Measurements from ENCODE around the gene OR1D5.
"Not testable (repeated sequence)": the region's sequence is repeated elsewhere in the genome, so short reads cannot be mapped to it uniquely, and the experiment has no call there.

The OR1D5 gene, protein sequence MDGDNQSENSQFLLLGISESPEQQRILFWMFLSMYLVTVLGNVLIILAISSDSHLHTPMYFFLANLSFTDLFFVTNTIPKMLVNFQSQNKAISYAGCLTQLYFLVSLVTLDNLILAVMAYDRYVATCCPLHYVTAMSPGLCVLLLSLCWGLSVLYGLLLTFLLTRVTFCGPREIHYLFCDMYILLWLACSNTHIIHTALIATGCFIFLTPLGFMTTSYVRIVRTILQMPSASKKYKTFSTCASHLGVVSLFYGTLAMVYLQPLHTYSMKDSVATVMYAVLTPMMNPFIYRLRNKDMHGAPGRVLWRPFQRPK

DNA sequence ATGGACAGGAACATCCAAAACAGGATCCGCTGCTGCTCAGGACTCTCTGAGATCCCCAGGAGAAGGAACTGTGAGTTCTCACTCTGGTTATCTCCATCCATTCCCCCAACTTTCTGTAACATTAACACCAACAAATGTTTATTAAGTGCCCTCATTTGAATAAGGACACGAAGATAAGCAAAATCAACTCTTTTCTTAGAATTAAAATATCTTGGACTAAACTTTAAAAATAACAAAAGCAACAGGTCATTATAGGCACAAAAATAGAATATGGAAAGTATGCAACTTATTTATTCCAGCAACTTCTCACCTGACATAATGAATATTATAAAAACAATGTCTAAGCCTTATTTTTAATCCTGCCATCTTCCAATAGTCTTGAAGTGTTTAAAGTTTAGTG is at the start of gene OR1D5:
Gene OR1D5 (minus strand): TSS at position 101 of the 400 bp plus-strand sequence. CDS start 0 bp downstream, at position 101.
- H3K27me3 Mint-ChIP-seq; H3K36me3 Mint-ChIP-seq (ENCODE audit: low read depth); H3K4me1 Mint-ChIP-seq (ENCODE audit: low read depth); H3K27ac Mint-ChIP-seq; H3K9me3 Mint-ChIP-seq; intact Hi-C loops (cut with micrococcal nuclease); H3K4me3 Mint-ChIP-seq: not testable (repeated sequence)

DNA sequence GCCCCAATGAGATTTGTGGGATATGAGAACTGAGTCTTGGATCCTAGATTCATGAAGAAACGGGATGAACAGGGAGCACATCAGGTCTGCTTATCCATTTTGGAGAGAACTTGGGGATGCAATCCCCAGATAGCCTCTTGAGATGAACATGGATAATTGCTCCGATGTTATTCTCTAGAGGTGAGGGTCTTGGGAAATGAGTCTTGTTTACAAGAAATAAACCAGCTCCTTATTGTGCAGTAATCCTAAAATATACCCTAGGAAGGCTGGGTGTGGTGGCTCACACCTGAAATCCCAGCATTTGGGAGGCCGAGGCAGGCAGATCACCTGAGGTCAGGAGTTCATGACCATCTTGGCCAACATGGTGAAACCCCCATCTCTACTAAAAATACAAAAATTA is 40.9 kb upstream of the OR1D5 start, which contains the start of gene OR1D2:
Gene OR1D2 (minus strand): TSS at position 101 of the 400 bp plus-strand sequence. CDS start 11,426 bp downstream, outside the sequence.
- peaks cover 22% of the 10 kb centered on the region for H3K27me3 Mint-ChIP-seq
- H3K4me1 Mint-ChIP-seq (ENCODE audit: low read depth), result no peaks in the 10 kb centered on the region
- H3K36me3 Mint-ChIP-seq (ENCODE audit: low read depth), result no peaks in the 10 kb centered on the region
- no peak within 1 kb of the TSS for H3K4me3 Mint-ChIP-seq
- peaks cover 20% of the 10 kb centered on the region for H3K9me3 Mint-ChIP-seq
- intact Hi-C loops (cut with micrococcal nuclease), result no loop called here
- no peak within 1 kb of the TSS for H3K27ac Mint-ChIP-seq

DNA sequence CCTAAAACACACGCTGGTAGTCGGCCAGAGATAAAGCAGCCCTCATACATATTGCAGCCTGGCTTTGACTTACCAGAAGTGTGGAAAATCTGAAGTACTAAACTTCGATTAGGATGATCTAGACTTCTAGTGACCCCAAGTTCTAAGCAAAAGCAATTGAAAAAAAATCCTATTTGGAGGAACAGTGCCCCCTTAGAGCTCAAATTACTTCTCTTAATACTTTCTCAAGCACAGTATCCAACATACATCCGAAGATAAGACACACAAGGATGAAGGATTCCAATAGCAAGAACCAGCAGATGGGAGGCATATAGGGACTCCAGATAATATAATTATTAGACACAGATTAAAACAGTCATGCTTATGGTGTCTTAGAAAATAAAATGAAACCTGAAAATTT is 10.4 kb upstream of the OR1D5 start:
- intact Hi-C loops (cut with micrococcal nuclease); H3K4me3 Mint-ChIP-seq; H3K36me3 Mint-ChIP-seq (ENCODE audit: low read depth); H3K27ac Mint-ChIP-seq; H3K27me3 Mint-ChIP-seq; H3K4me1 Mint-ChIP-seq (ENCODE audit: low read depth): not testable (repeated sequence)
- peaks cover 16% of the 10 kb centered on the region for H3K9me3 Mint-ChIP-seq

DNA sequence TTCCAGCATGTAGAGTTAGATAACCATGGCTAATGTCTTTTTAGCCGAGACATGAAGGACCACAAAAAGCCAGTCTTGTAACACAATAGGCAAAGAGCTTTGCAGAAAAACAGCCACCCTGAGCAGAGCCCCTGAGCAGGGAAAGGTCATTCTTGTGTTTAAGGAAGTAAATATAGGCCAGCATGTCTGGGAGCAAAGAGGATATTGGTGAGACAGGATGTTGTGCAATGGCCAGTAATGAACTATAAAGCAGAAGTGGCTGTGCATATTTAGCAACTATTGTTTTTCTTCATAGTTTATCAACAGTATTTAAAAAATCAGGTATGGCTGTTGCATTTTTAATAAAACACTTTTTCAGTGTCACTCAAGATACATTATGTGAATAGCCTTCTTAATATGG is 1.8 kb upstream of the OR1D5 start:
- H3K27ac Mint-ChIP-seq; H3K4me3 Mint-ChIP-seq; H3K36me3 Mint-ChIP-seq (ENCODE audit: low read depth); H3K9me3 Mint-ChIP-seq; intact Hi-C loops (cut with micrococcal nuclease); H3K27me3 Mint-ChIP-seq; H3K4me1 Mint-ChIP-seq (ENCODE audit: low read depth): not testable (repeated sequence)

DNA sequence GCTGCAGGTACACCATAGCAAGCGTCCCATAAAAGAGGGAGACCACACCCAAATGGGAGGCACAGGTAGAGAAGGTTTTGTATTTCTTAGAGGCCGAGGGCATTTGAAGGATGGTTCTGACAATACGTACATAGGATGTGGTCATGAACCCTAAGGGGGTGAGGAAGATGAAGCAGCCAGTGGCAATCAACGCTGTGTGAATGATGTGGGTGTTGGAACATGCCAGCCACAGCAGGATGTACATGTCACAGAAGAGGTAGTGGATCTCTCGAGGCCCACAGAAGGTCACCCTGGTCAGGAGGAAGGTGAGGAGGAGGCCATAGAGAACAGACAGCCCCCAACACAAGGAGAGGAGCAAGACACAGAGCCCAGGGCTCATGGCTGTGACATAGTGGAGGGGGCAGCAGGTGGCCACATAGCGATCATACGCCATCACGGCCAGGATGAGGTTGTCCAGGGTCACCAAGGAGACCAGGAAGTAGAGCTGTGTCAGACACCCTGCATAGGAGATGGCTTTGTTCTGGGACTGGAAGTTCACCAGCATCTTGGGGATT is 506 bp downstream of the OR1D5 start:
- H3K36me3 Mint-ChIP-seq (ENCODE audit: low read depth); H3K4me3 Mint-ChIP-seq; H3K27me3 Mint-ChIP-seq; H3K4me1 Mint-ChIP-seq (ENCODE audit: low read depth); H3K9me3 Mint-ChIP-seq; H3K27ac Mint-ChIP-seq; intact Hi-C loops (cut with micrococcal nuclease): not testable (repeated sequence)

DNA sequence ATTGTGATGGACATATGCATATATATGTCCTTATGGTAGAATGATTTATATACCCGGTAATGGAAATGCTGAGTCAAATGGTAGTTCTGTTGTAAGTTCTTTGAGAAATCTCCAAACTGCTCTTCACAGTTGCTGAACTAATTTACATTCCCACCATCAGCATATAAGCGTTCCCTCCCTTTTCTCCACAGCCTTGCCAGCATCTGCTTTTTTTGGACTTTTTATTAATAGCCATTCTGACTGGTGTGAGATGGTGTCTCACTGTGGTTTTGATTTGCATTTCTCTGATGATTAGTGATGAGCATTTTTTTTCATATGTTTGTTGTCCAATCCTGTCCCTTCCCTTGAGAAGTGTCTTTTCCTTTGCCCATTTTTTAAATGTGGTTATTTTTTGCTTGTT is 8.5 kb downstream of the OR1D5 start:
- H3K4me1 Mint-ChIP-seq (ENCODE audit: low read depth); H3K4me3 Mint-ChIP-seq; H3K27me3 Mint-ChIP-seq; H3K27ac Mint-ChIP-seq; intact Hi-C loops (cut with micrococcal nuclease); H3K36me3 Mint-ChIP-seq (ENCODE audit: low read depth); H3K9me3 Mint-ChIP-seq: not testable (repeated sequence)

DNA sequence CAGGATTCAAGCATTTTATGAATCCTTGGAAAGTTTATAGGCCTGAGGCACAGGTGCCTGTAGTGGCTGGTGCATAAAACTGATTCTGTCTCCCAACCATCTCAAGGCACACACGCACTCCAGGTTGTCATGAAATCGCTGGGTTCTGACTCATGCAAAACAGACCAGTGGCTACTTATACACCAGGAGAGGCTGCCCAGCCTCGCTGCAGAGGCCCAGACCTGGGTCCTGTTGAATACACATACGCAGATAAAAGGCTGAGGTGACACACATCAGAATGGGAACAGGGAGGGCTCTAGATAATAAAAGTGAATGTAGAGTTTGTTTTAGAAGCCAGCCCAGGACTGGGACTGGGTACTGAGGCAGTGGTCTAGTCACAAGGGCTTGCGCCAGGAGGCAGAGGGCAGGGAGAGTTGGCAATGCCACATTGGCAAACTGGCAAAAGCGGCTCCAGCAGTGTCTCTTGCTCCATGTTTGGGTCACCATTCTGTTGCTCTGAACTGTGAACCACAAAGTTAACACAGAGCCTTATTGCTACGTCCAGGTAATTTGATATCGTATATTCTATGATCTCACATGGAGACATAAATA is 13.6 kb downstream of the OR1D5 start:
- peaks cover 10% of the 10 kb centered on the region for H3K4me1 Mint-ChIP-seq (ENCODE audit: low read depth)
- H3K36me3 Mint-ChIP-seq (ENCODE audit: low read depth), result peaks cover 6% of the 10 kb centered on the region
- peaks cover 2% of the 10 kb centered on the region for H3K27me3 Mint-ChIP-seq
- intact Hi-C loops (cut with micrococcal nuclease), result loop anchor here (5.0 kb wide), 2 partner anchors 398 to 598 kb away; no protein-coding TSS in a partner anchor
- H3K4me3 Mint-ChIP-seq, result no peak overlapping the region
- no peaks in the 10 kb centered on the region for H3K9me3 Mint-ChIP-seq
- H3K27ac Mint-ChIP-seq, result no peak overlapping the region

DNA sequence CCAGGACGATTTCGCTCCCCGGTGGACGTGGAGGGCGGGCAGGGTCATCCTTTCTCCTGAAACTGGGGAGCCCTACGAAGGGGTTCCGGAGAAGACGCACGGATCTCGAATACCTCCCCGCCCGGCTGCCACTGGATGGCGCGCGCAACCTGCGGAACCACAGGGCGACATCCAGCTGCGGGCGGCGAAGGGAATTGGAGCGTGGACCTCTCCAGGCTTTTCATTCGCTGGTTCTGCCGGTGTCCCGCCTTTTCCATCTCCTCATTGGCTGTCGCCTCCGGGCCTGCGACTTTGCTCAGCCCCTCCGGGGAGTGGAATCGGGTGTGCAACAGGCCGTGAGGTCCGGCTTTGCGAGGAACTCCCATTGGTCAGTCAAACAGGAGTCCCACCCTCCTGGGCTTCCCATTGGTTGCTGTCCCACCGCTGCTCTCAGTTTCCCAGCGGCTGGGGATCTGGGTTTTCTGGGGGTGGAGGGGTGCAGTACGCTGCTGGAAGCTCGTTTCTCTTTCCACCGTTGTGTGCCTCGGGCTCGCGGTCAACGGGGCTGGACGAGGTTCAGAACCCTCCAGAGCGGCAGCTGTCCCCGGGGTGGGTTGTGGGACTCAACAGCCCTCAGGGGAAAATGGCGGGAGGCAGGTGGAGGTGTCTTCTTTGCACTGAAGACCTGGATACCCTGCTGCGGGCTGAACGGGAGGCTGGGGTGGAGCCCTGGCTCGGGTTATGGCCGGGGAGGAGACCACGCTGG is 14.5 kb downstream of the OR1D5 start:
- peak overlapping the region; percentile 88 for H3K27ac Mint-ChIP-seq
- H3K36me3 Mint-ChIP-seq (ENCODE audit: low read depth), result peaks cover 6% of the 10 kb centered on the region
- H3K27me3 Mint-ChIP-seq, result peaks cover 7% of the 10 kb centered on the region
- peak overlapping the region; percentile 95 for H3K4me3 Mint-ChIP-seq
- intact Hi-C loops (cut with micrococcal nuclease), result loop anchor here (5.0 kb wide), 2 partner anchors 398 to 598 kb away; no protein-coding TSS in a partner anchor
- H3K4me1 Mint-ChIP-seq (ENCODE audit: low read depth), result peaks cover 10% of the 10 kb centered on the region
- H3K9me3 Mint-ChIP-seq, result peaks cover 8% of the 10 kb centered on the region

DNA sequence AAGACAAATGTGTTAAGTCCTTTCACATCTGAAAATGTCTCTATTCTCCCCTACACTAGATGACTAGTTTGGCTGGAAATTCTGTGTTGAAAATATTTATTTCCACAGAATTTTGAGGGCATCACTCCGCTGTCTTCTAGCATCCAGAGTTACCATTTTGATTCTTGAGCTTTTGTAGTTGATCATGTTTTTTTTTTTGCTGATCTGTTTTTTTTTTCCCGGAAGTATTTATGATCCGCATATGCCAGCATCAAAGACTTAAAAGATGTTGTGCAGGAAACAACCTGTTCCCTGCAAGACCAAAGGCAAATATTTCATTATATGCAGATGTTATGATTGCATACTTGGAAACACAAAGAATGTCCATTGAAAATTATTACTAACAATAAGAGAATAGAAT is 16.7 kb downstream of the OR1D5 start:
- H3K36me3 Mint-ChIP-seq (ENCODE audit: low read depth), result peaks cover 6% of the 10 kb centered on the region
- peaks cover 10% of the 10 kb centered on the region for H3K4me1 Mint-ChIP-seq (ENCODE audit: low read depth)
- H3K9me3 Mint-ChIP-seq, result peaks cover 16% of the 10 kb centered on the region
- intact Hi-C loops (cut with micrococcal nuclease), result loop anchor here (5.0 kb wide), 2 partner anchors 401 to 601 kb away; no protein-coding TSS in a partner anchor
- no peak overlapping the region for H3K27ac Mint-ChIP-seq
- peaks cover 13% of the 10 kb centered on the region for H3K27me3 Mint-ChIP-seq
- H3K4me3 Mint-ChIP-seq, result no peak overlapping the region

DNA sequence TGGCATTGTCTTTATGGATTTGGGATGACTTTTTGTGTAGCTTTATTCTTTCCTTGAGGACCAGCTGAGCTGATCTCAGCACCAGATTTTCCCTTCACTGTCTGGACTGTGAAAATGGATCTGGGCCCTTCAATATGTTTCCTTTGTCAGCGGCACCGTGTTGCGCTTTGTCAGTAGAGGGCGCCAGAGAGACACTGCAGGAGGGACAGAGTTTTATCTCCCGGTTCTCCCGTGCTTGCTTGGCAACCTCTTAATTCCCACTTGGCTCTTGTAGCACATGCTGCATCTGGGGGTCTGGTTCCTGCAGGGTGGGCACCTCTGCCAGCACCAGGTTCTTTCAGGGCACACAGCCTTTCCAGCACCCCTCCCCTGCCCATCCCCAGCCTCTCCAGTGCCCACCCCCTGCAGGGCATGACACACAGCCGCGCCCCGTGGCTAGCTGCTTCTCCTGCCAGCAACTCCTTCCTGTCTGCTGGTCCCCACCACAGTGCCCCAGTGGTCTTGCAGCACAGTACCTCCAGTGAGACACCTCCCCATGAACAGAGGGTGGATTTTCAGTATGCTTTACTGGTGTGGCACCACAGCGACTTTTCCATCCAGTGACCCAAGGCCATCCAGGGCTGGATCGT is 19.6 kb downstream of the OR1D5 start:
- peaks cover under 1% of the 10 kb centered on the region for H3K36me3 Mint-ChIP-seq (ENCODE audit: low read depth)
- peaks cover 16% of the 10 kb centered on the region for H3K9me3 Mint-ChIP-seq
- H3K27me3 Mint-ChIP-seq, result peaks cover 26% of the 10 kb centered on the region
- H3K4me1 Mint-ChIP-seq (ENCODE audit: low read depth), result peaks cover 12% of the 10 kb centered on the region
- H3K4me3 Mint-ChIP-seq, result no peak overlapping the region
- H3K27ac Mint-ChIP-seq, result no peak overlapping the region
- intact Hi-C loops (cut with micrococcal nuclease), result no loop called here

DNA sequence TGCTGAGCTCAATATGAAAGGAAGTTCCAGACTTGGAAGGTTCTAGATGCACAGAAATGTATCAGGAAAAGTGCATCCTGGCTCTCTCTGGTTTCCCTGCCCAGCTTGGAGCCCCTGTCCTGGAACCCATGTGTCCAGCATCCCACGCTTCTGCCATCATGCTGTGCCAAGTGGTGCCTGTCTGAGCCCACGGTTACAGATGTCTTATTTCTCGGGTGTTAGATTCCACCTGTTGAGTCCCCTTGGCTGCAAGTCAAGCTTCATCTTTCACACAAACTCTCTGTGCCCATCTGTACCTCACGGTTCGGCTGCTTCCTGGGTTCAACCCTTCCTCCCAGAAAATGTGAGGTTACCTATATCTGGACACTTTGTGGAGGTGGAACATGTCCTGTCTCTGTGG is 22.5 kb downstream of the OR1D5 start:
- H3K27me3 Mint-ChIP-seq, result peaks cover 24% of the 10 kb centered on the region

DNA sequence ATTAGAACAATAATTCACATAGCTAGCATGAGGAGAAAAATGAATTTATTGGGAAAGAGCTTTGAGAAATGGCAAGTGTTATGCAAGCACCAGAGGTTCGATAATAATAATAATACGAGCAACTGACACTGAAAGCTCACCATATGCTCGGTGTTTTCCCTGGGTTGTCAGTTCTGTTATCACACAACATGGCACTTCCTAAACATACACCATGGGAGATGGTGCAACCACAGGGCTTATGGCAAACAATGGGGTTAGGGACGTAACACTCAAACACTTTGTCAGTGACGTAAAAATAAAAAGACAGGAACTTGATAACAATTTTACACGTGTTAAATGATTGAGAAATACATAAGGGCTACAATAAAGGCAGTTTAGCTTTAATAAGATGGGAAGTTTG is 23.7 kb downstream of the OR1D5 start:
- Mint-ChIP-seq H3K4me1 (ENCODE audit: low read depth) (peaks cover 14% of the 10 kb centered on the region), H3K27me3 (peaks cover 24% of the 10 kb centered on the region), H3K9me3 (peaks cover 16% of the 10 kb centered on the region), H3K4me3 (no peak overlapping the region), H3K36me3 (ENCODE audit: low read depth) (peaks cover 8% of the 10 kb centered on the region), H3K27ac (no peak overlapping the region)
- intact Hi-C loops (cut with micrococcal nuclease), result no loop called here

More for the DNA sequence above, 22.5 kb downstream of the OR1D5 start:
- no peak overlapping the region for H3K4me3 Mint-ChIP-seq
- intact Hi-C loops (cut with micrococcal nuclease), result no loop called here
- H3K9me3 Mint-ChIP-seq, result peaks cover 16% of the 10 kb centered on the region
- H3K27ac Mint-ChIP-seq, result no peak overlapping the region
- peaks cover 14% of the 10 kb centered on the region for H3K4me1 Mint-ChIP-seq (ENCODE audit: low read depth)
- H3K36me3 Mint-ChIP-seq (ENCODE audit: low read depth), result no peaks in the 10 kb centered on the region

DNA sequence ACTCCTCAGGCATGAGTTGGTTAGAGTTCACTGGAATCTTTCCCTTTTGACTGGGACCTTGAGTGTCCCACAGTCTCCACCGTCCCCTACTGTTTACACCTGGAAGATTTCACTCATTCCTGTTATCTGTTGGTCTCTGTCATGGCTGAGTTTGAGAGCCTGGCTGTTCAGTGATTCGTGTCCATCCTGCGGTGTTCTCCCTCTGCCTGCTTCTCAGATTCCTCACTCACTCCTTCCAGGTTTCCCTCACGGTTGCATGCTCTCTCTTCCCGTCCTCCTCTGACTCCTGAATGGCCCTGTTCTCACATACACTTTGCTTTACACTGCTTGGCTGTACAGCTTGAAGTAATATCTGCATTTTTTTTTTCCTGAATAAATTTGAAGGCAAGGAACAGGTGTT is 24.5 kb downstream of the OR1D5 start:
- no peak overlapping the region for H3K4me3 Mint-ChIP-seq
- H3K36me3 Mint-ChIP-seq (ENCODE audit: low read depth), result peaks cover 16% of the 10 kb centered on the region
- intact Hi-C loops (cut with micrococcal nuclease), result no loop called here
- peaks cover 14% of the 10 kb centered on the region for H3K4me1 Mint-ChIP-seq (ENCODE audit: low read depth)
- peaks cover 8% of the 10 kb centered on the region for H3K9me3 Mint-ChIP-seq
- no peak overlapping the region for H3K27ac Mint-ChIP-seq
- H3K27me3 Mint-ChIP-seq, result peaks cover 20% of the 10 kb centered on the region

Measured in dendritic cell treated with granulocyte-macrophage colony-stimulating factor and Interleukin-4, amounts not matched to agents 40 ng/mL and 50 ng/mL, for 4 days (primary cell).